OCI-LY3 (cell line): ENCODE data around the gene EYS.

ENCODE experiments used
- EZH2phosphoT487 ChIP-seq: fragments of 200-600 bp; shearing (Covaris generic); IDR thresholded peaks from 2 replicates; pipeline ENCODE4 v1.6.1; 2018; ENCODE audit warnings: antibody characterized with exemption, mixed run types, low read depth
- TF ChIP-seq, protein P1 (sequence below): fragments of 200-600, 300-600 bp; sonication (generic); IDR thresholded peaks from 2 replicates; pipeline ENCODE4 v1.5.1; 2014; ENCODE audit warnings: antibody characterized with exemption, low read length, low read depth

GRCh38 chr6:64000818-64001491 lies 1706.1 kb downstream of the EYS start:
- TF ChIP-seq, protein P1, sequence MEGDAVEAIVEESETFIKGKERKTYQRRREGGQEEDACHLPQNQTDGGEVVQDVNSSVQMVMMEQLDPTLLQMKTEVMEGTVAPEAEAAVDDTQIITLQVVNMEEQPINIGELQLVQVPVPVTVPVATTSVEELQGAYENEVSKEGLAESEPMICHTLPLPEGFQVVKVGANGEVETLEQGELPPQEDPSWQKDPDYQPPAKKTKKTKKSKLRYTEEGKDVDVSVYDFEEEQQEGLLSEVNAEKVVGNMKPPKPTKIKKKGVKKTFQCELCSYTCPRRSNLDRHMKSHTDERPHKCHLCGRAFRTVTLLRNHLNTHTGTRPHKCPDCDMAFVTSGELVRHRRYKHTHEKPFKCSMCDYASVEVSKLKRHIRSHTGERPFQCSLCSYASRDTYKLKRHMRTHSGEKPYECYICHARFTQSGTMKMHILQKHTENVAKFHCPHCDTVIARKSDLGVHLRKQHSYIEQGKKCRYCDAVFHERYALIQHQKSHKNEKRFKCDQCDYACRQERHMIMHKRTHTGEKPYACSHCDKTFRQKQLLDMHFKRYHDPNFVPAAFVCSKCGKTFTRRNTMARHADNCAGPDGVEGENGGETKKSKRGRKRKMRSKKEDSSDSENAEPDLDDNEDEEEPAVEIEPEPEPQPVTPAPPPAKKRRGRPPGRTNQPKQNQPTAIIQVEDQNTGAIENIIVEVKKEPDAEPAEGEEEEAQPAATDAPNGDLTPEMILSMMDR: no peak
- no peak for TF ChIP-seq EZH2phosphoT487
